ENCODE measurements around the gene NT5DC2.

GRCh38 chr3:52537726-52538421, 4.2 kb upstream of the NT5DC2 start:
- TF ChIP-seq POLR2A (IDR thresholded peaks at IDR 0.05; ENCODE audit: low read depth, low read length) (peak; percentile 15; the same call in 1 of the 2 replicates), TAF1 (IDR thresholded peaks at IDR 0.05; ENCODE audit: borderline replicate concordance, low read depth, low read length) (no peak)
